K562 (cell line): Measurements from ENCODE around the gene CISTR. TPM values are rescaled to one million over a fixed set of nuclear protein-coding genes. Genes with fewer than 3 reads are reported as not detected.

ENCODE experiments used
- ARHGAP35 ChIP-seq: fragments of 450-650 bp; IDR thresholded peaks from 2 replicates; pipeline ENCODE4 v1.6.1; 2018; ENCODE audit not compliant: partially characterized antibody
- ESRRA ChIP-seq: fragments of 450-650 bp; IDR thresholded peaks from 2 replicates; pipeline ENCODE4 v1.6.1; 2014; ENCODE audit warnings: low read depth, mild to moderate bottlenecking, moderate library complexity, borderline replicate concordance
- FOXA3 ChIP-seq, 2 experiments: fragments of 450-650 bp in 1 of 2; sonication (generic) in 1 of 2; formaldehyde crosslinking; IDR thresholded peaks in 1 of 2; conservative IDR thresholded peaks in 1 of 2; 2 replicates each; pipeline versions ENCODE4 v1.4.0 to v1.8.0; 2020 to 2022; ENCODE audit warnings: mild to moderate bottlenecking in 2 of 2, missing genetic modification reagents in 1 of 2
- GATAD2B ChIP-seq: fragments of 450-650 bp; IDR thresholded peaks from 2 replicates; pipeline ENCODE4 v1.6.1; 2017; ENCODE audit warnings: mild to moderate bottlenecking, borderline replicate concordance
- KLF6 ChIP-seq: fragments of 250-450 bp; sonication (Bioruptor Pico); IDR thresholded peaks from 2 replicates; pipeline ENCODE4 v1.4.0; 2020; ENCODE audit warnings: mild to moderate bottlenecking, moderate library complexity, borderline replicate concordance
- NRF1 ChIP-seq, 2 experiments: fragments of 450-650 bp; IDR thresholded peaks in 1 of 2; conservative IDR thresholded peaks in 1 of 2; 2 replicates each; pipeline ENCODE4 v1.6.1; 2014; ENCODE audit warnings: mild to moderate bottlenecking in 2 of 2
- RFX5 ChIP-seq: IDR thresholded peaks from 2 replicates; pipeline ENCODE4 v1.6.1; 2011; ENCODE audit warnings: low read depth, mild to moderate bottlenecking, improper control_type of control experiment, low read length
- SRF ChIP-seq, 2 experiments: fragments of 250-450, 450-650 bp in 1 of 2; sonication (Bioruptor Pico) in 1 of 2; sonication (generic) in 1 of 2; formaldehyde crosslinking; IDR thresholded peaks; 2 replicates each; pipeline versions ENCODE4 v1.5.0 to v1.5.1; 2020 to 2022; ENCODE audit warnings: mild to moderate bottlenecking in 1 of 2, missing genetic modification reagents in 1 of 2
- STAG1 ChIP-seq: sonication (generic); formaldehyde crosslinking; IDR thresholded peaks from 2 replicates; pipeline ENCODE4 v1.5.0; 2020; ENCODE audit warnings: missing genetic modification reagents, borderline replicate concordance
- ZKSCAN8 ChIP-seq: fragments of 200-800 bp; sonication (Bioruptor generic); IDR thresholded peaks from 2 replicates; pipeline ENCODE4 v1.6.1; 2016; ENCODE audit warnings: missing genetic modification characterization, missing compliant biosample characterization
- ZNF408 ChIP-seq: fragments of 250-450 bp; sonication (Bioruptor Pico); IDR thresholded peaks from 2 replicates; pipeline ENCODE4 v1.4.0; 2020; ENCODE audit warnings: low read depth, mild to moderate bottlenecking, moderate library complexity
- ZNF77 ChIP-seq: fragments of 250-450 bp; sonication (Bioruptor Pico); IDR thresholded peaks from 2 replicates; pipeline ENCODE4 v1.5.0; 2020
- polyA plus RNA-seq, 8 experiments: library from polyadenylated mRNA; depleted of rRNA in 4 of 8; stranded (reverse) in 5 of 8; unstranded in 3 of 8; fragments of >200 nt; fragmentation: Nextera tagmentation in 2 of 8; fragmentation: Illumina TruSeq in 1 of 8; extraction: Ambion mirVana in 2 of 8; extraction: Trizol in 1 of 8; gene quantifications; 2 replicates each; pipeline versions ENCODE4 v1.2.1 to v1.2.3, GENCODE V29; 2011 to 2014; ENCODE audit warnings: inconsistent platforms in 1 of 8, missing spikeins in 1 of 8
- total RNA-seq, 7 experiments: library from RNA; depleted of rRNA in 6 of 7; stranded (reverse); fragments of >200 nt in 6 of 7; fragmentation: Illumina TruSeq in 2 of 7; extraction: Trizol in 2 of 7; gene quantifications; 2 replicates each; pipeline versions ENCODE4 v1.2.1 to v1.2.3, GENCODE V29; 2011 to 2021; ENCODE audit warnings: low replicate concordance in 1 of 7
- TF ChIP-seq, protein P1 (sequence below), 3 experiments: fragments of 200-800 bp in 1 of 3; fragments of 250-450 bp in 1 of 3; fragments of 450-650 bp in 1 of 3; sonication (Bioruptor Pico) in 1 of 3; sonication (Bioruptor generic) in 1 of 3; formaldehyde crosslinking in 1 of 3; IDR thresholded peaks; 2 replicates each; pipeline versions ENCODE4 v1.6.1 to v1.8.0; 2016 to 2022; ENCODE audit warnings: mild to moderate bottlenecking in 2 of 3, missing genetic modification characterization in 2 of 3, missing compliant biosample characterization in 1 of 3, moderate library complexity in 1 of 3
- TF ChIP-seq, protein P2 (sequence below): fragments of 250-450 bp; sonication (Bioruptor Pico); IDR thresholded peaks from 2 replicates; pipeline ENCODE4 v1.5.0; 2021
- TF ChIP-seq, protein P3 (sequence below): fragments of 450-650 bp; IDR thresholded peaks from 2 replicates; pipeline ENCODE4 v1.6.1; 2016; ENCODE audit warnings: low read depth, mild to moderate bottlenecking, moderate library complexity
- TF ChIP-seq, protein P4 (sequence below): fragments of 450-650 bp; formaldehyde crosslinking; IDR thresholded peaks from 2 replicates; pipeline ENCODE4 v1.4.0; 2020; ENCODE audit warnings: mild to moderate bottlenecking
- TF ChIP-seq, protein P5 (sequence below): fragments of 250-450 bp; sonication (Bioruptor Pico); IDR thresholded peaks from 2 replicates; pipeline ENCODE4 v1.8.0; 2021; ENCODE audit warnings: borderline replicate concordance, mild to moderate bottlenecking, moderate library complexity; ENCODE audit not compliant: poor library complexity, severe bottlenecking
- TF ChIP-seq, protein P6 (sequence below): sonication (generic); formaldehyde crosslinking; IDR thresholded peaks from 2 replicates; pipeline ENCODE4 v1.9.0; 2022; ENCODE audit warnings: mild to moderate bottlenecking, missing genetic modification reagents

The CISTR gene
- total and polyA plus RNA-seq, 9 of the 15 experiments (the other 6 are each of a cell fraction or from before 2014, with no cell fraction given), result not detected

DNA sequence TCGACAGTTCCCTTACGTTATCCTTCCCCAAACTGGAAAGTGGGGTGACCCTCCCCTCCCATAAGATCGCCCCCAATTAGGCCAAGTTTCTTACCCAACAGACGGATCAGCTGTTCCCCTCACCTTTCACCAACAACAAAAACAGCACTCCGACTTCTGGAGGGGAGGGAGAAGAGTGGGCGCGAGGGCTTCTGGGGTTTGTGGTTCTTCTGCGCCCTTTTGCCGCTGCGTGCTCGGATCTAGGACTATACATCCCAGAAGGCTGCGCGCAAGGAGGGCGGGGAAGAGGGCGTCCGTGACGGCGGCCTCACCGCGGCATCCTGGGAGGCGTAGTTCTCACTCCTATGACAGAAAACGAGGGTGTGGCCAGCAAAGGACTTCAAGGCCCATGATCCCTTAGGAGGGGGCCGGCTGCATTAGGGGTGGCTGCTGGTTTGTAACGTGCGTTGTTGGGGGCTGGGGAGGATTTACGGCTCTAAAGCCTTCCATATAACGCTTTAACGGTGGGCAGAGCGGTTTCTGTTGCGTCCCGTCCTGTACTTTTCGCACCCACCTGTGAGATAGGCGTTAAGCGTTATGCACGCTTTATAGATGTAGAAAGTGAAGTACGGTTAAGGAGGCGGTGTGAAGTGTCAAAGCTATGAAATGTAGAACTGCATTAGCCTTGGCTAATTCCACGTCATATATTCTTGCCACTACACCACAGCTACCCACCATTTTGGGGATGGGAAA is 24.3 kb downstream of the CISTR start, which contains the start of gene CALCOCO1 (continued):
- TF ChIP-seq, protein P1, sequence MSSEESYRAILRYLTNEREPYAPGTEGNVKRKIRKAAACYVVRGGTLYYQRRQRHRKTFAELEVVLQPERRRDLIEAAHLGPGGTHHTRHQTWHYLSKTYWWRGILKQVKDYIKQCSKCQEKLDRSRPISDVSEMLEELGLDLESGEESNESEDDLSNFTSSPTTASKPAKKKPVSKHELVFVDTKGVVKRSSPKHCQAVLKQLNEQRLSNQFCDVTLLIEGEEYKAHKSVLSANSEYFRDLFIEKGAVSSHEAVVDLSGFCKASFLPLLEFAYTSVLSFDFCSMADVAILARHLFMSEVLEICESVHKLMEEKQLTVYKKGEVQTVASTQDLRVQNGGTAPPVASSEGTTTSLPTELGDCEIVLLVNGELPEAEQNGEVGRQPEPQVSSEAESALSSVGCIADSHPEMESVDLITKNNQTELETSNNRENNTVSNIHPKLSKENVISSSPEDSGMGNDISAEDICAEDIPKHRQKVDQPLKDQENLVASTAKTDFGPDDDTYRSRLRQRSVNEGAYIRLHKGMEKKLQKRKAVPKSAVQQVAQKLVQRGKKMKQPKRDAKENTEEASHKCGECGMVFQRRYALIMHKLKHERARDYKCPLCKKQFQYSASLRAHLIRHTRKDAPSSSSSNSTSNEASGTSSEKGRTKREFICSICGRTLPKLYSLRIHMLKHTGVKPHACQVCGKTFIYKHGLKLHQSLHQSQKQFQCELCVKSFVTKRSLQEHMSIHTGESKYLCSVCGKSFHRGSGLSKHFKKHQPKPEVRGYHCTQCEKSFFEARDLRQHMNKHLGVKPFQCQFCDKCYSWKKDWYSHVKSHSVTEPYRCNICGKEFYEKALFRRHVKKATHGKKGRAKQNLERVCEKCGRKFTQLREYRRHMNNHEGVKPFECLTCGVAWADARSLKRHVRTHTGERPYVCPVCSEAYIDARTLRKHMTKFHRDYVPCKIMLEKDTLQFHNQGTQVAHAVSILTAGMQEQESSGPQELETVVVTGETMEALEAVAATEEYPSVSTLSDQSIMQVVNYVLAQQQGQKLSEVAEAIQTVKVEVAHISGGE (CRISPR knock-in tag; IDR thresholded peaks at IDR 0.05), result peak in 1 of 3 experiments; percentile 91; a peak in 2 of 6 replicates
- TF ChIP-seq, protein P2, sequence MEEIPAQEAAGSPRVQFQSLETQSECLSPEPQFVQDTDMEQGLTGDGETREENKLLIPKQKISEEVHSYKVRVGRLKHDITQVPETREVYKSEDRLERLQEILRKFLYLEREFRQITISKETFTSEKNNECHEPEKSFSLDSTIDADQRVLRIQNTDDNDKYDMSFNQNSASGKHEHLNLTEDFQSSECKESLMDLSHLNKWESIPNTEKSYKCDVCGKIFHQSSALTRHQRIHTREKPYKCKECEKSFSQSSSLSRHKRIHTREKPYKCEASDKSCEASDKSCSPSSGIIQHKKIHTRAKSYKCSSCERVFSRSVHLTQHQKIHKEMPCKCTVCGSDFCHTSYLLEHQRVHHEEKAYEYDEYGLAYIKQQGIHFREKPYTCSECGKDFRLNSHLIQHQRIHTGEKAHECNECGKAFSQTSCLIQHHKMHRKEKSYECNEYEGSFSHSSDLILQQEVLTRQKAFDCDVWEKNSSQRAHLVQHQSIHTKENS, result no peak
- TF ChIP-seq STAG1 (CRISPR knock-in tag), result no peak
- no peak for TF ChIP-seq ZNF408 (CRISPR knock-in tag)
- peak; percentile 55; the same call in 1 of the 2 replicates for TF ChIP-seq ZKSCAN8 (CRISPR knock-in tag)
- TF ChIP-seq ZNF77 (CRISPR knock-in tag), result no peak
- no peak for TF ChIP-seq GATAD2B
- TF ChIP-seq, protein P3, sequence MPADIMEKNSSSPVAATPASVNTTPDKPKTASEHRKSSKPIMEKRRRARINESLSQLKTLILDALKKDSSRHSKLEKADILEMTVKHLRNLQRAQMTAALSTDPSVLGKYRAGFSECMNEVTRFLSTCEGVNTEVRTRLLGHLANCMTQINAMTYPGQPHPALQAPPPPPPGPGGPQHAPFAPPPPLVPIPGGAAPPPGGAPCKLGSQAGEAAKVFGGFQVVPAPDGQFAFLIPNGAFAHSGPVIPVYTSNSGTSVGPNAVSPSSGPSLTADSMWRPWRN, result no peak
- TF ChIP-seq RFX5, result no peak
- TF ChIP-seq, protein P4, sequence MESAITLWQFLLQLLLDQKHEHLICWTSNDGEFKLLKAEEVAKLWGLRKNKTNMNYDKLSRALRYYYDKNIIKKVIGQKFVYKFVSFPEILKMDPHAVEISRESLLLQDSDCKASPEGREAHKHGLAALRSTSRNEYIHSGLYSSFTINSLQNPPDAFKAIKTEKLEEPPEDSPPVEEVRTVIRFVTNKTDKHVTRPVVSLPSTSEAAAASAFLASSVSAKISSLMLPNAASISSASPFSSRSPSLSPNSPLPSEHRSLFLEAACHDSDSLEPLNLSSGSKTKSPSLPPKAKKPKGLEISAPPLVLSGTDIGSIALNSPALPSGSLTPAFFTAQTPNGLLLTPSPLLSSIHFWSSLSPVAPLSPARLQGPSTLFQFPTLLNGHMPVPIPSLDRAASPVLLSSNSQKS, result no peak
- TF ChIP-seq NRF1 (conservative IDR thresholded peaks at IDR 0.05 in 1 of 2, IDR thresholded peaks at IDR 0.05 in 1 of 2), result peak; percentile 81 to 84
- TF ChIP-seq KLF6 (CRISPR knock-in tag), result peak; percentile 87; the same call in 1 of the 2 replicates
- no peak; a peak in 1 of 4 replicates for TF ChIP-seq SRF (CRISPR knock-in tag; IDR thresholded peaks at IDR 0.05)
- TF ChIP-seq ESRRA, result peak; percentile 75; the same call in 1 of the 2 replicates
- no peak for TF ChIP-seq ARHGAP35
- TF ChIP-seq, protein P5, sequence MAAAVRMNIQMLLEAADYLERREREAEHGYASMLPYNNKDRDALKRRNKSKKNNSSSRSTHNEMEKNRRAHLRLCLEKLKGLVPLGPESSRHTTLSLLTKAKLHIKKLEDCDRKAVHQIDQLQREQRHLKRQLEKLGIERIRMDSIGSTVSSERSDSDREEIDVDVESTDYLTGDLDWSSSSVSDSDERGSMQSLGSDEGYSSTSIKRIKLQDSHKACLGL, result no peak
- TF ChIP-seq FOXA3 (CRISPR knock-in tag; conservative IDR thresholded peaks at IDR 0.05 in 1 of 2, IDR thresholded peaks at IDR 0.05 in 1 of 2), result 0 out of 4 replicates have a peak, but pooled peaks of 1 of the 2 experiments have one; percentile 30
- TF ChIP-seq, protein P6, sequence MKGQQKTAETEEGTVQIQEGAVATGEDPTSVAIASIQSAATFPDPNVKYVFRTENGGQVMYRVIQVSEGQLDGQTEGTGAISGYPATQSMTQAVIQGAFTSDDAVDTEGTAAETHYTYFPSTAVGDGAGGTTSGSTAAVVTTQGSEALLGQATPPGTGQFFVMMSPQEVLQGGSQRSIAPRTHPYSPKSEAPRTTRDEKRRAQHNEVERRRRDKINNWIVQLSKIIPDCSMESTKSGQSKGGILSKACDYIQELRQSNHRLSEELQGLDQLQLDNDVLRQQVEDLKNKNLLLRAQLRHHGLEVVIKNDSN (CRISPR knock-in tag), result peak; percentile 60
